Activated naive CD8-positive, alpha-beta T cell treated with anti-CD3 and anti-CD28 coated beads, Interleukin-2, amount 10 ng/mL, durations not matched to agents 7 days and 5 days (primary cell): ENCODE data around the gene OVOL2. TPM values are rescaled to one million over a fixed set of nuclear protein-coding genes. Genes with fewer than 3 reads are reported as not detected.
"Not testable (repeated sequence)": the region's sequence is repeated elsewhere in the genome, so short reads cannot be mapped to it uniquely, and the experiment has no call there.

Experiments
- ATAC-seq: fragments of 150-1000 bp; cut with Tn5 transposase; one replicate; pipeline ENCODE4 v1.10.0; 2021; ENCODE audit warnings: low read depth, moderate library complexity
- POLR2A ChIA-PET: fragments of 350-600 bp; sonication (Branson Sonifier 250); formaldehyde crosslinking; loops from one replicate; lab custom pipeline; 2021; ENCODE audit warnings: antibody characterized with exemption; lab: Charles Lee
- DNase-seq: peaks from one replicate; pipeline ENCODE4 v3.0.0; 2021
- H3K27ac Mint-ChIP-seq: one replicate; pipeline ENCODE4 v1.8.0; 2022; ENCODE audit warnings: mild to moderate bottlenecking, mixed read lengths
- H3K27me3 Mint-ChIP-seq: one replicate; pipeline ENCODE4 v1.8.0; 2022; ENCODE audit warnings: mild to moderate bottlenecking, moderate library complexity, mixed read lengths
- H3K36me3 Mint-ChIP-seq: one replicate; pipeline ENCODE4 v1.8.0; 2021; ENCODE audit warnings: mild to moderate bottlenecking, mixed read lengths
- H3K4me1 Mint-ChIP-seq: one replicate; pipeline ENCODE4 v1.8.0; 2021; ENCODE audit warnings: mixed read lengths
- H3K4me3 Mint-ChIP-seq: one replicate; pipeline ENCODE4 v1.8.0; 2022; ENCODE audit warnings: mild to moderate bottlenecking, moderate library complexity, mixed read lengths
- H3K9me3 Mint-ChIP-seq: one replicate; pipeline ENCODE4 v1.8.0; 2021; ENCODE audit warnings: mixed read lengths
- total RNA-seq, 2 experiments: library from RNA; stranded (reverse); gene quantifications; one replicate each; pipeline ENCODE4 v1.2.3, GENCODE V29; 2021

OVOL2 gene
- total RNA-seq, 2 experiments from 2014 or later, result not detected

DNA sequence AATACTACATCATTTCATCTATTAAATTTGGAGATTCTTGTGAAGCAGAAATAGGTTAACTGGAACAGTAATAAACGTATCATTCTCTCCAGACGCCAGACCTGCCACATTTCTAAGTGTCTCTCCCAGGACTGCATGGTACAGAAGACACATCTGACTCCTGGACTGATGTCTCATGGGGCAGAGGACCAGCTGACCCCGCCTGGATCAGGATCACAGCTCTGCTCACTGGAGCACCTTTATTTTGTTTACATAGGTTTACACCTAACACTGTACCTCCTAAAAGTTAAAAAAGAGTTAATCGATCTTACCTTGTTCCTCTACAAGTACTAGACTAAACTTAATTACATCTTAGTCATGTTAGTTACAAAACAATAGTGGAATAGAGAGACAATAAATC, 11.2 kb downstream of the OVOL2 start:
- ATAC-seq, result no peak
- no peak for DNase-seq
- Mint-ChIP-seq H3K27me3 (peaks cover 33% of the 10 kb centered on the region), H3K36me3 (no peaks in the 10 kb centered on the region), H3K27ac (no peak overlapping the region), H3K4me3 (no peak overlapping the region), H3K4me1 (no peaks in the 10 kb centered on the region), H3K9me3 (peaks cover 2% of the 10 kb centered on the region)
- POLR2A ChIA-PET, result no interaction called here

DNA sequence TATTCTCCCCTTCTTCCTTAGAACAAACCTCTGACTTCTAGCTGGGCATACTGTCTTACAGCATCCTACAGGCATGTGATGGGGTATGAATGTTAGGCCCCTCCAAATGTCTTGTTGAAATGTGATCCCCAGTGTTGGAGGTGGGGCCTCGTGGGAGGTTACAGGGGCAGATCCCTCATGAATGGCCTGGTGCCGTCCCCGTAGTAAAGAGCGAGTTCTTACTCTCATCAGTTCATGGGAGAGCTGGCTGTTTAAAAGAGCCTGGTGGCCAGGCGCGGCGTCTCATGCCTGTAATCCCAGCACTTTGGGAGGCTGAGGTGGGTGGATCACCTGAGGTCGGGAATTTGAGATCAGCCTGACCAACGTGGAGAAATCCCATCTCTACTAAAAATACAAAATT, 15.5 kb downstream of the OVOL2 start:
- no peaks in the 10 kb centered on the region for H3K4me1 Mint-ChIP-seq
- no peak for DNase-seq
- H3K27me3 Mint-ChIP-seq, result peaks cover 24% of the 10 kb centered on the region
- POLR2A ChIA-PET, result no interaction called here
- no peaks in the 10 kb centered on the region for H3K36me3 Mint-ChIP-seq
- H3K27ac Mint-ChIP-seq, result no peak overlapping the region
- ATAC-seq, result no peak
- H3K9me3 Mint-ChIP-seq, result peaks cover 2% of the 10 kb centered on the region
- no peak overlapping the region for H3K4me3 Mint-ChIP-seq

DNA sequence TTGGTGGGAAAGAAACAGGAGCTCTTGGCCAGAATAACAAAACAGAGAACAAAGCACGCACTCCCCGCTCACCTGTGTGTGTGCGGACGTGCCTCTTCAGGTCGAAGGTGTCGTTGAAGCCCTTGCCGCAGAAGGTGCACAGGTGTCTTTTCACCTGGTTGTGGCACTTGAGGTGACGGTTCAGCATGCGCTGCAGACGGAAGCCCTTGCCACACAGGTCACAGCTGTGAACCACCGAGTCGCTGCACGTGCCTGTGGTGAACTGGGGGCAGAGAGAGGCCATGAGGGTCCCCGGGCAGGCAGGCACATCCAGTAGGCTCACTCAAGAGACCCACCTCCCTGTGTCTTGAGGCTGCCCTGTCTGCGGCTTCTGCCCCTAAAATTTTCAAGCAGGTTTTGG, 16.3 kb downstream of the OVOL2 start:
- Mint-ChIP-seq H3K4me3 (no peak overlapping the region), H3K9me3 (peaks cover 2% of the 10 kb centered on the region), H3K4me1 (no peaks in the 10 kb centered on the region), H3K36me3 (no peaks in the 10 kb centered on the region), H3K27me3 (peaks cover 21% of the 10 kb centered on the region), H3K27ac (no peak overlapping the region)
- ATAC-seq (no peak), DNase-seq (no peak)
- POLR2A ChIA-PET, result no interaction called here

DNA sequence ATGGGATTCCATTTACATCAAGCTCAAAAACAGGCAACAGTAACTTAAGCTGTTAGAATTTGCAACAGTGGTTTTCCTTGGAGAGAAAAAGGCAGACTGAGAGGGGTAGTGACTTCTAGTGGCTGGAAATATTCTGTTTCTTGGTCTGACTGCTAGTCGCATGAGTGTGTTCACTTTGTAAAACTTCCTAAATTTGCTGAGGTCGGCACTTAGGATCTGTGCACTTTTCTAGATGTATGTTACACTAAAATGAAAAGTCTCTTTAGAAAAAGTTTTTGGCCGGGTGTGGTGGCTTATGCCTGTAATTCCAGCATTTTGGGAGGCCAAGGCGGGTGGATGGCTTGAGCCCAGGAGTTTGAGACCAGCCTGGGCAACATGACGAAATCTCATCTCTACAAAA, 18.7 kb downstream of the OVOL2 start:
- ATAC-seq, result no peak

DNA sequence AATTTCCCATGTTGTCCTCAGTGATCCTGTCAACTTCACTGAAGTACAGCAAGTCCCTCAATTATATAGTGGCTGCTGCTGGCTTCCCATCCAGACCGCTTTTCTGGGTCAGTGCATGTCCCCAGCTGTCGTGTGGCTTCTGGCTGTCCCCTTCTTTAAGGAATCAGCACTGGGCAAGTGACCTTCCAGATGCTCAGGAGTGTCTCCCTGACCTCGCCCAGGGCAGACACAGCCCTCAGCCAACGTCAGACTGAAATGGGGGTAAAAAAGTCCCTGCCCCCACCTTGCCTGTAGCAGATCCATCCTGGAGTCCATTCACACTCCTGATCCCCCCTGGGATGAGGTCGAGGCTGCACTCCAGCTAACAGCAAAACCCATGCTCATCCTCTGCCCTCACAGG, 23.7 kb downstream of the OVOL2 start:
- DNase-seq, result no peak

More for the DNA sequence above, 18.7 kb downstream of the OVOL2 start:
- H3K9me3 Mint-ChIP-seq, result peaks cover 2% of the 10 kb centered on the region
- no peaks in the 10 kb centered on the region for H3K36me3 Mint-ChIP-seq
- H3K27ac Mint-ChIP-seq, result no peak overlapping the region
- POLR2A ChIA-PET, result no interaction called here
- H3K4me3 Mint-ChIP-seq, result no peak overlapping the region
- H3K4me1 Mint-ChIP-seq, result no peaks in the 10 kb centered on the region
- peaks cover 4% of the 10 kb centered on the region for H3K27me3 Mint-ChIP-seq
- no peak for DNase-seq

GRCh38 chr20:18032977-18033892, 24.5 kb downstream of the OVOL2 start:
- no peaks in the 10 kb centered on the region for H3K4me1 Mint-ChIP-seq
- no peak overlapping the region for H3K4me3 Mint-ChIP-seq
- no peak for ATAC-seq
- no peaks in the 10 kb centered on the region for H3K27me3 Mint-ChIP-seq
- no peak for DNase-seq
- H3K36me3 Mint-ChIP-seq, result no peaks in the 10 kb centered on the region
- no peaks in the 10 kb centered on the region for H3K9me3 Mint-ChIP-seq
- H3K27ac Mint-ChIP-seq, result no peak overlapping the region
- POLR2A ChIA-PET, result no interaction called here

More for the DNA sequence above, 23.7 kb downstream of the OVOL2 start:
- Mint-ChIP-seq H3K9me3 (no peaks in the 10 kb centered on the region), H3K27ac (no peak overlapping the region), H3K27me3 (no peaks in the 10 kb centered on the region), H3K4me1 (no peaks in the 10 kb centered on the region), H3K4me3 (no peak overlapping the region), H3K36me3 (no peaks in the 10 kb centered on the region)
- POLR2A ChIA-PET, result no interaction called here
- no peak for ATAC-seq

- H3K9me3 Mint-ChIP-seq, result no peaks in the 10 kb centered on the region
- H3K27me3 Mint-ChIP-seq, result no peaks in the 10 kb centered on the region
- H3K4me1 Mint-ChIP-seq, result no peaks in the 10 kb centered on the region
- DNase-seq (no peak), ATAC-seq (no peak)
- no peaks in the 10 kb centered on the region for H3K36me3 Mint-ChIP-seq
- no peak overlapping the region for H3K27ac Mint-ChIP-seq
- POLR2A ChIA-PET, result no interaction called here
- no peak overlapping the region for H3K4me3 Mint-ChIP-seq
Observed at GRCh38 chr20:18031888-18032509, 25.7 kb downstream of the OVOL2 start.

- H3K4me3 Mint-ChIP-seq, result no peak overlapping the region
- H3K9me3 Mint-ChIP-seq, result no peaks in the 10 kb centered on the region
- H3K36me3 Mint-ChIP-seq, result no peaks in the 10 kb centered on the region
- ATAC-seq, result no peak
- no peak overlapping the region for H3K27ac Mint-ChIP-seq
- POLR2A ChIA-PET, result no interaction called here
- H3K4me1 Mint-ChIP-seq, result no peaks in the 10 kb centered on the region
- H3K27me3 Mint-ChIP-seq, result no peaks in the 10 kb centered on the region
- no peak for DNase-seq
Observed at GRCh38 chr20:18031050-18031449, 26.7 kb downstream of the OVOL2 start.

DNA sequence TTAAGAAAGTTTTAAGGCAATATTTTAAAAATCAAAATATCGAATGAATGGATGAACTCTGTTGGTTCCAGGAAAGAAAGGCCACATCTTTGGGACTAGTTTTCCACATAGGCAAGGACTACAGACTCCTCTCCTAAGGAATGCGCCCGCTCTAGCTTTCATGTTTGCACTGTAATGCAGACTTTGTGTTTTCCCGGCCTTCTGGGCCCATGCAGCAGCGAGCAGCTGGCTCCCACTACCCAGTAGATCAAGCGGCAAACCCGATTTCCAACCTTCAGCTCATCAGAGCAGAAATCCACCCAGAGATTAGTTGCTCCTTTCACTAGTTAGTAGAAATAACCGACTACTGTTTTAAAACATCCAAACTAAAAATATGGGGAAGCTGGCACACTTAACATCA, 27.7 kb downstream of the OVOL2 start:
- DNase-seq (no peak), ATAC-seq (no peak)
- no peaks in the 10 kb centered on the region for H3K27me3 Mint-ChIP-seq
- H3K4me3 Mint-ChIP-seq, result no peak overlapping the region
- no peaks in the 10 kb centered on the region for H3K36me3 Mint-ChIP-seq
- POLR2A ChIA-PET, result no interaction called here
- H3K27ac Mint-ChIP-seq, result no peak overlapping the region
- no peaks in the 10 kb centered on the region for H3K4me1 Mint-ChIP-seq
- H3K9me3 Mint-ChIP-seq, result no peaks in the 10 kb centered on the region

DNA sequence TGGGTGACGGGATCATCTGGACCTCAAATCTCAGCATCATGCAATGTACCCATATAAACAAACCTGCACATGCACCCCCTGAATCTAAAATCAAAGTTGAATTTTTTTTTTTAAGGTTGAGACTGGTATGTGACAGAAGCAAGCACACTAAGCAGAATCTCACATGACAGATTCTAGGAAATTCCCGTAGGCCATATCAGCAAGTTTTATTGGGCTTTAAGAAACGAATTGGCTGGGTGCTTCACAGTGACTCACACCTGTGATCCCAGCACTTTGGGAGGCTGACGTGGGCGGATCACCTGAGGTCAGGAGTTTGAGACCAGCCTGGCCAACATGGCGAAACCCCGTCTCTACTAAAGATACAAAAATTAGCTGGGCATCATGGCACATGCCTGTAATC, 30.7 kb downstream of the OVOL2 start:
- H3K4me1 Mint-ChIP-seq, H3K36me3 Mint-ChIP-seq, H3K9me3 Mint-ChIP-seq, H3K27ac Mint-ChIP-seq, DNase-seq, H3K27me3 Mint-ChIP-seq, POLR2A ChIA-PET, ATAC-seq, H3K4me3 Mint-ChIP-seq: not testable (repeated sequence)

DNA sequence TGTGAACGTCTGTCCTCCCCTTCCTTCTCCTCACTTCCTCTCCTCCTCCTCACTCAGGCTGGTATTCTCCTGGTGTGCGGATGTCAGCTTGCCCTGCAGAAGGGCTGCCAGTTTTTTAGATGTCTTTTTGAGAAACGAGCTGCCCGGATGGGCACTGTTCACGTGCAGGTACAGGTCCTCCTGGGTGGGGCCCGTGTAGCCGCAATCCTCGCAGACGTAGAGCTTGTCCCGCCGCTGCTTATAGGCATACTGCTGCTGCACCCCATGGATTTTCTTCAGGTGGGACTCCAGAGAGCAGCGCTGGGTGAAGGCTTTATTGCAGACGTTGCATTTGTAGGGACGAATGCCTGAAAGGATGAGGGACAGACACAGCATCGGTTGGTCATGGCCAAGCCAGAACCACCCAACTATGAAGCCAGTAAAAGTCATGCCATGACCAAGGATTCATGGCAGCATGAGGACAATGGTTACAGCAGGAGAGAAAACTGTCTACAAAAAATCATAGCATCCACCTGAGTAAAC, 33.0 kb downstream of the OVOL2 start:
- DNase-seq (no peak), ATAC-seq (no peak)
- Mint-ChIP-seq H3K4me1 (no peaks in the 10 kb centered on the region), H3K4me3 (no peak overlapping the region), H3K27ac (no peak overlapping the region), H3K9me3 (no peaks in the 10 kb centered on the region), H3K27me3 (no peaks in the 10 kb centered on the region), H3K36me3 (no peaks in the 10 kb centered on the region)
- POLR2A ChIA-PET, result no interaction called here

DNA sequence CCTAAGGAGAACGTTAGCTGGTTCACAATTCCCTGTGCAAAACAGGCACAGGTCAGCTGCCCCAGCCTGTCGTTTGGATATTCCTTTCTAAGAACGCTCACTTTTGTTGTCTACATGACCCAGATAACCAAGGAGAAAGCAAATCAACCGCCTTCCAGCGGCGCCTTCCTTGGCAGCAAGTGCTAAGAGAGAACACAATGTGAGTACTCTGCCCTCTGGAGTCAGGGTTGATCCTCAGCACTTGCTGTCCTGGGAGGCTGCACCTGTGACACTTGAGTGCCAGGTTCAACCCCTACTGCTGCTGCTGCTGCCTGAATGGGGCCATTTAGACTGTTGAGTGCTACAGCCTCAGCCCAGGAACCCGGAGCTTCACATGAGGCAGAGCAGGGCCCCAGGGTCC, 36.8 kb downstream of the OVOL2 start:
- Mint-ChIP-seq H3K4me1 (no peaks in the 10 kb centered on the region), H3K36me3 (no peaks in the 10 kb centered on the region), H3K4me3 (no peak overlapping the region), H3K27ac (no peak overlapping the region), H3K27me3 (peaks cover 4% of the 10 kb centered on the region), H3K9me3 (no peaks in the 10 kb centered on the region)
- POLR2A ChIA-PET, result no interaction called here
- DNase-seq, result no peak
- no peak for ATAC-seq

DNA sequence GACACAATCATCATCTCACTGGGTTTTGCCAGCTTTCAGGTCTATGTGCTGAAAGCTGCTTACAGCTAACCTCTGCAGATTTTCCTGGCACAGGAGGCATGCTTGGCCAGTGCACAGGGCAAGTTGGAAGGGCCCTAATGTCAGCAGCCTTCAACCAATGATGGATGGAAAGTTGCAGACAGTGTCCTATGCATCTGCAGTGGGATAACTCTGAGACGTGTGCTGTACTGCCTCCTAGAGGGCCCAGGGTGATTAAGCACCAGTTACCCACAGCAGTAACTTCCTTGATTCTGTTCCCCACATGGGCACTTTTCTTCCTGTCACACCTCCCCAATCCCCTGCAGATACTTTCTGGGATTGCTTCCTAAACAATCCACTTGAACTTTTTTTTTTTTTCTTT, 38.6 kb downstream of the OVOL2 start:
- POLR2A ChIA-PET, result no interaction called here
- Mint-ChIP-seq H3K9me3 (no peaks in the 10 kb centered on the region), H3K27ac (no peak overlapping the region), H3K36me3 (no peaks in the 10 kb centered on the region), H3K4me1 (no peaks in the 10 kb centered on the region), H3K27me3 (peaks cover 4% of the 10 kb centered on the region), H3K4me3 (no peak overlapping the region)
- DNase-seq (no peak), ATAC-seq (peak; percentile 54)

DNA sequence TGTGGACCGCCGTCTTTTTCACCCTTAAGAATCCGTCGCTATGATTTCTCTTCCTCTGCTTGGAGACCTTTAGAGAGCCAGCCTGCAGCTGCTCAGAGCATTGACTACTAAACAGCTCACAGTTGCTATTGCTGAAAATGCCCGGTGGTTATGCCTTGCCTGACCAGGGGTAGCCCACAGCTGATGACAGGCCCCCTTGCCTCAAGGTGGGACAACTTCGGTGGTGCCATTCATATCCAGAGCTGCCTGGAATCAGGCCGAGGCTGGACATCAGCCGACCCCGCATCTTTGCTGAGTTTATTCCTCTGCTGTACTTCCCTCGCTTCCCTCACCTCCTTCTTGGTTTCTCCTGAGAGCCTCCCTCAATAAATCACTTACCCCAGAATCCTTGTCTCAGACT, 39.6 kb downstream of the OVOL2 start:
- Mint-ChIP-seq H3K4me1 (no peaks in the 10 kb centered on the region), H3K9me3 (no peaks in the 10 kb centered on the region), H3K4me3 (no peak overlapping the region), H3K36me3 (no peaks in the 10 kb centered on the region), H3K27ac (no peak overlapping the region), H3K27me3 (peaks cover 4% of the 10 kb centered on the region)
- ATAC-seq, result no peak
- no peak for DNase-seq
- POLR2A ChIA-PET, result no interaction called here
